ENCODE results near the gene ZNF280A.

Gene ZNF280A, protein sequence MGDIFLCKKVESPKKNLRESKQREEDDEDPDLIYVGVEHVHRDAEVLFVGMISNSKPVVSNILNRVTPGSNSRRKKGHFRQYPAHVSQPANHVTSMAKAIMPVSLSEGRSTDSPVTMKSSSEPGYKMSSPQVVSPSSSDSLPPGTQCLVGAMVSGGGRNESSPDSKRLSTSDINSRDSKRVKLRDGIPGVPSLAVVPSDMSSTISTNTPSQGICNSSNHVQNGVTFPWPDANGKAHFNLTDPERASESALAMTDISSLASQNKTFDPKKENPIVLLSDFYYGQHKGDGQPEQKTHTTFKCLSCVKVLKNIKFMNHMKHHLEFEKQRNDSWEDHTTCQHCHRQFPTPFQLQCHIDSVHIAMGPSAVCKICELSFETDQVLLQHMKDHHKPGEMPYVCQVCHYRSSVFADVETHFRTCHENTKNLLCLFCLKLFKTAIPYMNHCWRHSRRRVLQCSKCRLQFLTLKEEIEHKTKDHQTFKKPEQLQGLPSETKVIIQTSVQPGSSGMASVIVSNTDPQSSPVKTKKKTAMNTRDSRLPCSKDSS

DNA sequence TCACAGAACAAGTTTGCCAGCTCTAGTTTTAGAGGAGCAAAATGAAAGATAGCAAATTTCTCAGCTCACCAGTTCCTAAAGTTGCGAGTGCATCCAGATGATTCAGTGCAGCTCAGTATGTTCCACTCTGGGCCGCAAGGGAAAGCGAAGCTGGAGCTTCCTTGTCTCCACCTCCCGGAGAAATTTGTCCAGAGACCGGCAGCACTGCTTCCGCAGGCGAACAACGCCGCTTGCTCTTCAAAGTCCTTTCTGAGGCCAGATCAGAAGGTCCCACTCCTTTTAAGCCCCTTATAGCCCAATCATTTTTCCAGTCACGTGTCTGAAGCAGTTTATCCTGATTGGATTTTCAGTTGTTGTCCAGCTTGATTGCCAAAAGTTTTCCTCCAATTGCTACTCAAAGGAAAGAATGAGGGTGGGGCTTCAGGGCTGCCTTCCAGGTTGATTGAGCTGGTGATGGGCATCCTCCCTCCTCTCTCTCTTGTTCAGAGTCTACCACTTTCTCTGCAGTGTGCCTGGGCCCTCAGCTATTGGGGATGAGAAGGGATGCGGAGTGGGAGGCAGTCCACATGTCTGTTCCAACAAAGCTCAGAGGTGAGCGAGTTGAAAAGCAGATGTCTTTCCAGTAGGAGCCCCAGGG is at the start of gene ZNF280A:
TSS of gene ZNF280A (minus strand) at position 251 of the 637 bp plus-strand sequence. CDS start 4,640 bp downstream, outside the sequence.
- no peak for DNase-seq (ENCODE audit: low read depth)

DNA sequence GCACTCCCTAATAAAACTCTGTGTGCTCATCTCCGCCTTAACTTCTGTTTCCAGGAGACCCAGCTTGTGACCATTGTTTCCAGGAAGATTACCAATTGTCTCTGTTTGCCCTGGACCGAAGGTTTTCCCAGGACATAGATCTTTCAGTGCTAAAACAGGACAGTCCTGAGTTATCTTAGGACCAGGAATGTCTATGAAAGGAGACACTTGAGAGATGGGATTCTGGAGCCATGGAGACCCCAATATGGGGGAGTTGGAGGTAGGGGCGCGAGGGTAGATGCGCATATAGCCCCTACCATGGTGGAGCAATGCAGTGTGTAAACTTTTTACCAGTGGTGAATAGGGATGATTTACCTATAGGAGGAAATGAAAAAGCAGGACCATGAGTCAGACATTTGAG is 49.1 kb upstream of the ZNF280A start:
- no peak for DNase-seq (ENCODE audit: low read depth)

DNA sequence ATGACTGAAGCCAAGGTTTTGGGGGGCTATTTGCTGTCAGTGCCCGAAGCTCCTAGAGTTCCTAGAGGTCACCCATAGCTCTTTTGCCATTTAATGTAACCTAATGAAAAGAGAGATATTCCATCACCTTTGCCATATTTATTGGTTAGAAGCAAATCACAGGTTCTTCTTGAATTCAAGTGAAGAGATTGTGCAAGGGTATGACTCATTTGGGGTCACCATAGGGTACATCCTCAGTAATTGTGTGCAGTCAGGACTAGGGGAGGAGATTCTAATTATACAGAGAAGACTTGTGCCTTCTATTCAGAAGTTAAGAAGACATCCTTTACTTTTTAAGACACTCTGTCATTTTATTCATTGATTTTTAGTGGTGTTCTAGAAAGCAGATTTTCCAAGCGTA is 45.9 kb upstream of the ZNF280A start:
- DNase-seq (ENCODE audit: low read depth), result peak; percentile 17

DNA sequence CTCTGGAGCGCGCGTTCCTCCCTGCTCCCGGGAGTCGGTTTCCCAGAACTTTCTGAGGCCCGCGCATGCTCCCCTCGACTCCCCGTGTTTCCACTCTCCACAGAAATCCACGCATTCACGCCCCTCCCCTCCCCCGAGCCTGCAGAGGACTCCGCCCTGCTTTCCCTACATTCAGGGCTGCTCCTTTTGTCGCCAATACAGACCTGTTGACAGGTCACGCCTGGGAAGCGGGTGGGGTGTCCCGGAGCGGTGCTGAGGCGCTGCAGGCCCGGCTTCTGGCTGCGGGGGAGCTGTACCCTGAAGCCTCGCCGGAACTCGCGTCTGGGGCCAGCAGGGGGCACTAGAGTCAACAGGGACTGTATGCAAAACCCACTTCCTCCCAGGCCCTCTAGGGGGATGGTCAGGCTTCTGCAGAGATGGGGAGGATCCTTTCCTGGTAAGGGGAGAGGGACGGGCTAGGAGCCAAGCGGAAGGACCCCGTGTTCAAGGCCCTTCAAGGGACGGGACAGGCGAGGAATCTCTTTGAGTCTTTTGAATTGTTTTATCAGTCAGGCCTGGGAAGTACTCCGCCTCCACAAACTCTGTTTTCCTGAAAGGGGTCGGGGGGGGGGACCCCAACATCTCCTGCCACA is 39.0 kb upstream of the ZNF280A start, which contains the start of gene PRAME:
TSS of gene PRAME (minus strand) at position 294 of the 632 bp plus-strand sequence. CDS start 2,433 bp downstream, outside the sequence.
- DNase-seq (ENCODE audit: low read depth), result no peak

DNA sequence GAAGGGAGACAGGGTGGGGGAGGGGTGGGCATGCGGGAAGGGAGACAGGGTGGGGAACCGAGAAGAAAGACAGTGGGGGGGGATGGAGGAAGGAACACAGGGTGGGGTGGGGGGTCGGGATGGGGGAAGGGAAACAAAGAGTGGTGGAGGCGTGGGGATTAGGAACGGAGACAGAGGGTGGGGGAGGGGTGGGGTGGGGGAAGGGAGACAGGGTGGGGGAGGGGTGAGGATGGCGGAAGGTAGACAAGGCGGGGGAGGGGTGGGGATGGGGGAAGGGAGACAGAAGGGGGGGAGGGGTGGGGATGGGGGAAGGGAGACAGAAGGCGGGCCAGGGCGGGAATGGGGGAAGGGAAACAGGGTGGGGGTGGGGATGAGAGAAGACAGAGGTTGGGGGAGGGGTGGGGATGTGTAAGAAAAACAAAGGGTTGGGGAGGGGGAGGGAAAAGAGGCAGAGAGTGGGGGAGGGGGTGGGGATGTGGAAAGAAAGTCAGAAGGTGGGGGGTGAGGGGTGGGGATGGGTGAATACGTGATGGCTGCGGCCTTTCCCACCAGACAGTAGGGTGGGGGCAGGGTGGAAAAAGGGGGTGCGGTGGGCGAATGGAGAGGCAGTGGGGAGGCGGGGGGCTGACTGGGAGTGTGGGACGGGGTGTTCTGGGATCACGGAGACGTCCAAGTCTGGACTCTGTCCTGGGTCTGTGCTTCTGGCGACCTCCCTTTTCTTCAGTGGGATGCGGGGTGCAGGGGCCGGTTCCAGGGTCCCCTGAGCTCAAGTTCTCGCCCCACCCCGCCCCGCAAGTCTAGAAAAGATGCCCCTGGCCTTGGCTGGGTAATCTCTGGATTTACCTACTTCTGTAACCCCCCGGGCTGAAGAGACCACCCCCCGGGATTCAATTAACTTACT is 38.3 kb upstream of the ZNF280A start:
- DNase-seq (ENCODE audit: low read depth), result no peak

DNA sequence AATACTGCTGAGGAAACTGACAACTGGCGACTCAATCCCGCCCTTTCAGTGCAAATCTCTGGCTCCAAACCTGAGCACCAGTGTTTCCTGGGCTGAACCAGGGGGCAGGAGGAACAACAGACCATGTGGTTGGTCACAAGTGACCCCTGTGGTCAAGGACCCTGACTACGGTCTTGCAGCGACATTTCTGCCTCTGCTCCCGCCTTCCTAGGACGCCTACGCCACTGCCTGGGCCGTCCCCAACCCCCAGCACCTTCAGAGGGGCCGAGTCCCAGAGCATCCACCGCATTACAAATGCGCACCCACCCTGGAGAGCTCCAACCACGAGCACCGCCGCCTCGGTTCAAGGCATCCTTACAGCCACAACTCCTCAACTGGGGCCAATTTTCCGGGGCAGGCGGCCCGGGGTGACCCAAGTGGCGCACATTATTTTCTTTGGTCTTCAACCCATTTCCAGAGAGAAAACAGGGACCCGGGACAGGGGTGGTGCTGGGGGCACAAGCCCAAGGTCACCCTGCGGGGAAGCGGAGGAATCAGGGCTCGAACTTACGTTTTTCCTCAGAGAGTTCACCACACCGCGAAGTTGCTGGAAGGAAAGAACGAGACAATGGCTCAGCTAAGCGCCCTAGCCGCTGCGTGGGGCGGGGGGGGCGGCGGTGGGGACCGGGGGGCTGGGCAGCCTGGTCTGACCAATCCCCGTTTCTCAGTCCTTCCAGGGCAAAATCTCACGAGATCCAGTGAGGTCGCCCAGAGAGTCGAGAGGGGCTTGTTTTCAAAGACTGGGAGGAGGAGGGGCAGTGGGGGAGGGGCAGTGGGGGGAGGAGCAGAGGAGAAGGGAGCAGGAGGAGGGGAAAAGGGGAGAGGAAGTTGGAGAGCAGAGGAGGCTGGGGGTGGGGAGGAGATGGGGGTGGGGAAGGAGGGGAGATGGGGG is 37.2 kb upstream of the ZNF280A start:
- DNase-seq (ENCODE audit: low read depth), result no peak

DNA sequence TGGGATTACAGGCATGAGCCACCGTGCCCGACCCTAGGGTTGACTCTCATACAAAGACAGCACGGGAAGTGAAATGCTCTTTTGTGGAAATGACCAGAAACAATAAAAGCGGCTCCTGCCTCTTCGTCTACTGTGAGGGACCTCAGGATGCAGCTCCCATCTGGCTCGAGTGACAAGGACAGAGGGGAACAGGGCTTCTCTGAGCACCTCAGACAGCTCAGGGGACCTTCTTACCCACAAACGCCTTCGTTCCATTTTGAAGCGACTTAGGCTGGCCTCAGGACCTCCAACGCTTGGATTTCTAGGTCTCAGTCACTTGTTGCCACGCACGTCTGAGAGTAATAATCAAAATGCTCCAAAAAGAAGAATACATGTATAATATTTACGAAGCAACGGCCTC is 36.5 kb upstream of the ZNF280A start:
- no peak for DNase-seq (ENCODE audit: low read depth)

DNA sequence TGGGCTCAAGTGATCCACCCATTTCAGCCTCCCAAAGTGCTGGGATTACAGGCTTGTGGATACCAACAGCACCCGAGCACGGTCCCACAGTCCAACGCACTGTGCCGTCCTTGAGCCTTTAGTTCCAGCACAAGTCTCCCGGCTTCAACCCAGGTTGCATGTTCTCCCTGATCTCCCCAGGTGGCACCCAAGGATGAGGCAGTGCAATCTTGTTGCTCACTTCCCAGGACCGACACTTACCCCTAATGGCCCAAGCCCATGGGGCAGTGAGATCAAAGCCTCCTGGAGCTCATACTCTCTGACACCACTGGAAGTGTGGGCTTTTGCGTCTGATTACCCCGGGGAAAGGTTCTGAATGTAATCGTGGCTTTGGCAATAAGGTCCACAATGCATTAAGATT is 35.5 kb upstream of the ZNF280A start:
- no peak for DNase-seq (ENCODE audit: low read depth)

DNA sequence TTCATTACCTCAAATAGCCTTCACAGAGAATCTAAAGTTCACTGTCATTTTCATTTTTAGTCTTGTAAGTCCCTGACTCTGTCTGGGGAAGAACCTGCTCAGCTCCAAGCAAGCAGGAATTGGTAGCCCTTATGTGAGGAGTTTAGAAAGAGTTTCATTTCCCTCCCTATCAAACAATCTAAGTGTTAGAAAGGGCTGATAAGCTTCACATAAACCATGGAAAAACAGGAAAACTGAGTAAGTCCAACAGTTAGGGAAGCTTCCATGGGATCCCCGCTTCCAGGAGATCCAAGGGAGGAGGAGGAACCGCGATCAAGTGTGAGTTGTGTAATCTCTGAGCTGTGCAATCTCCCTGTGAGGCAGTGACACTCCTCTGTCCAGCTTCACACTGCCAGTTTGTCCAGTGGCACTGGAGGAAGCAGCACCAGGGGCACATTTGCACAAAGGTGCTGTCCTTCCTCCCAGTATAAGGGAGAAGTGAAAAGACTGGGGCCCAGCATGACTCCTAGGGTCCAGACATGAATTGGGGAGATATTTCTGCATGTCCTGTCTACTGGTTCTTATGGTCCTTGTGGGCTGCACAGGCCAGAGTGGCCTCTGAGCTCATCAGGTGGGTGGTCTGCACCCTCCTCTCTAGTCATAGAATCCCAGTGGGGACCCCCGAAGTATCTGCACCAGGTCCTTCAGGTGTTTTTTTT is 34.7 kb upstream of the ZNF280A start:
- no peak for DNase-seq (ENCODE audit: low read depth)

DNA sequence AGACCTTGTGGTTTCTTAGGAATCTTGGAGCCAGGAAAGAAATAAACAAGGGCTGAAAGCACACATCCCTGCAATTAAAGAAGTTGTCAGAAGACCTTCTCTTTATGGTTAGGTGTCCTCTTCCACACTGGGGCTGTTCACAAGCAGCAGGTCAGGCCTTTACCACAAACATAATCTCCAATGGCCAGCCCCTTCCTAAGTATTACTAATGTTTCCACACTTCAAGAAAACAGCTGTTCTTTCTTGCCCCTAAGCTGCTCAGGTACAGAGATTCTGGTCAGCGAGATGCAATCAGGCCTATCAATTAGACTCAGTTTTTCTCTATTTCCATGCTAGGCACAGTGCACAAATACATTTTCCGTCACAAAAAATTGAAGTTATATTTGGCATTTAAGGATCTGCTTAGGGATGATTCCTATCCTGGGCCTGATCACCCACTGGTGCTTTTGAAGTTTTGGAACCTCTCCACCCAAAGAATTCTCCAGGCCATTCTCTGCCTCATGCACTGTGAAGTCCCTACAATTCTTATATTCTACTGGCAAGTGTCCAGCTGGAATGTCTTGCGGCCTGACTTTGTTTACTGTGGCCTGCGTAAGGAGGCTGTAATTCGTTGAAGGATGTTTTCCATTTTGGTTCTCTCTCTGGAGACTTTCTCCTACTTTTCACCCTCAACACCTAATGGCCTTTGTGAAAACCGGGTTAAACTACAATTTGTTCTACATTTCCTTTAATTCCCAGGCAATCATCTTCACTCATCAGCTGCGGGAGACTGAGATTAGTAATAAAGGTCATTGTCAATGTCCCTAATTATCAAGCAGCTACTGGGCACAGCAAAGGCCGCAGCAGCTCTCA is 33.9 kb upstream of the ZNF280A start:
- no peak for DNase-seq (ENCODE audit: low read depth)

DNA sequence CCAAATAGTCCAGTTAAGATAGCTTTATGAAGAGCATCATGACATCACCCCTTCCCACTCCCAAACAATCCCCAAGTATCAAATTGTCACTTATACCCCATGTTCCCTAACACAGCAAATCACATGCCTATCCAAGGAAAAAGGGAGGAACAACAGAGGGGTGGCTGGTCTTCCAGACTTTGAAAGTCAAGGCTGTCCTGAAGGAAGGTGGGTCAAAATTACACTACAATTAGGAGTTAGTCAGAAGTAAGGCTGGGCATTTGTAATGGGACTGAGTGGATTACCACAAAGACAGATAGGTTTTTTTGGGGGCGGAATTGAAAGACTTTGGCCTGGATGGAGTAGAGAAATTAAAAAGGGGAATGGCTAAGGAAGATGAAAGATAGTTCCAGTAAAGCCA is 33.1 kb upstream of the ZNF280A start:
- no peak for DNase-seq (ENCODE audit: low read depth)

DNA sequence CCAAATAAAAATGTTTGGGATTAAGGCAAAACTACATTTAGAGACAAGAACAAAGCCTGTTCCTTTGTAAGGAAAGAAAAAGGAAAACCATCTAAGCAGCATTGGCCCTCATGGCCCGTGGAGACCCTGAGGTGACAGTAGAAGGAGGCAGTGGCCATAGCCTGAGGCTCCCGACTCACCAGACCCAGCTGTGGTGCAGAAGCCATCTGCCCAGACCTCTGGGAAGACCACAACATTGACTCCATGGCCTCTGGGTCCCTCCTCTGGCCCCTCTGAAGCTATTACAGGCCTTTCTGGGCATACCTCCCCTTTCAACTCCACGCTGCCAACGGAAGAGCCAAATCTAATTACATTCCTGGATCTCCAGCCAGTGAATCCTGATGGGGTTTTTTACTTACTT is 32.6 kb upstream of the ZNF280A start:
- DNase-seq (ENCODE audit: low read depth), result no peak

DNA sequence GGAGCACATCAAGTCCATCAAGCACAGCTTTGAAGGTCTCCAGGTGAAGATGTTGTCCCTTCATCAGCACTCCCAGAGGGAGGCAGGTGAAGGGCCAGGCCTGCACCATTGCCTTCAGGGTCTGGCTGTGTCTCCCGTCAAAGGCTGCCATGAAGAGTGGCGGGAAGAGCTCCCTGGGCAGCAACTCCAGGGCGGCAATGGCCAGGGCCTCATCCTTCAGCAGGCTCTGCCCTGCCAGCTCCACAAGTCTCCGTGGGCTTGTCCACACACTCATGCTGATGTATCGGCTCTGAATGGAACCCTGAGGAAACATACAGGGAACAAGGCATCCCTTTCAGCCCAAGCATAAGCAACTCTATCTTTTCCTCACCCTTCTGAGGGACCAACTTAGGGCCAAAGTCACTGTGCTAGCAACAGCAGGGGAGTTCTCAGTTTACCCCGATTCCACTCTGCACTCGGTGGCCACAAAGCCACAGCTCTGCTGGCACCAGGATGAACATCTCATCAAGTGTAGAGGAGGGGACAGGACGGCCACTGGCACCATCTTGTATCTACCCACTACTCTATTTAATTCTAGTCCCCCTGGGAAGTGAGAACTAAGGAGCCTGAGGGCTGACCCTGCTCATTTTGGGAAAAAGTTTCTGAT is 30.8 kb upstream of the ZNF280A start:
- DNase-seq (ENCODE audit: low read depth), result no peak

DNA sequence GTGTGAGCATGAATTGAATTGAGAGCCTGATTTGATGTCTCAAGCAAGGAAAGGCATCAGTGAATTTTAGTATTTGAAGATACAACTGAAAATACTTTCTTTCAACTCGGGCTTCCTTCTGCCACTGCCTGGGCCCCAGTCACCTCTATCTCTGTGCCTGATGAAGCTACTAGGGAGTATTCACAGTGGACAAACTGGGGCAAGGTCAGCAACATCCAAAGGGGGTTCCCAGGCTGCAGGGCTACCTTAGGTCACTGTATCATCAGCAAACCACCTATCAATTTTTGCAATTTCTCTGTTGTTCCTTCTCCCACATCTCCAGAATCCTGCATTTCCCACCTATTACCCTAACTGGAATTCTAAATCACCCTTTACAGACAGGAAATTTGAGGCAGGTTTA is 28.8 kb upstream of the ZNF280A start:
- no peak for DNase-seq (ENCODE audit: low read depth)

DNA sequence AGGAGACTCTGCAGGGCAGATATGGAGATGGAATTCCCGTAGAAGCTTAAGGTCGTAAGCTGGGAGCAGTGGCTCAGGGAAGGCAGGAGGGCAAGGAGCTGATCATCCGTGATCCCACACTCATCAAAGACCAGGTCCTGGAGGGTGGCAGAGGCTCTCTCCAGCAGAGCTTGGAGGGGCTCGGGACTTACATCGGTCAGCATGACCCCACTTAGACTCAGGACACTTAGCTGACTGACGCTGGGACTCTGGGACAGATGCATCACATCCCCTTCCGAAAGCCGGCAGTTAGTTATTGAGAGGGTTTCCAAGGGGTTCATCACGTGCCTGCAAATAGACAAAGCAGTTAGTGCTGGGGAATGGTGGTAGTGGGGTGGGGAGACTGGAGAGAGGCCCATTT is 28.2 kb upstream of the ZNF280A start:
- no peak for DNase-seq (ENCODE audit: low read depth)

DNA sequence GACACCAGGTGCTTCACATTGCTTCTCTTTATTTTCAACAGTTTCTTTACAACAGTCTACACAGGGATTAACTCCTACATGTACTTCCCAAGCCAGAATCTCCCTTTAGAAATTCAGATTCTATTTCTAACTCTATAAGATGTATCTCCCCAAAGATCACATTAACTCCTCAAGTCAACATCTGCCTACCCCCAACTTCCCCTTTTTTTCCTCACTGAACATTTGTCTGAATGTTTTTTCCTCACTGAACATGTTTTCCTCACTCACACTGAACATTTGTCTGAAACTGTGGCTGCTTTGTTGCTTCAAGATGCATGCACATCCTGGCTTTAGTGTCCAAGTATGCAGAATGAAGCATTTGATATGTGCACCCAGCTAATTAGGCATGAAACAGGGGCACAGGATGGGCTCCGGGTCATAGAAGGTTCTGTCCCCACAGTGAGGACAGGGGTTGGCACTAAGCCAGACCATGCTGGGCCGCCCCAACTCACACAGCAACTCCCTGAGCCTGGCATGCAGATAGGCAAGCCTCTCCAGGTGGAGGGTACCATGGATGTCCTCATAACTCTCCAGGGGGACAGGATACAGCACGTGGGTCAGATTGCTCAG is 27.7 kb upstream of the ZNF280A start:
- DNase-seq (ENCODE audit: low read depth), result no peak

DNA sequence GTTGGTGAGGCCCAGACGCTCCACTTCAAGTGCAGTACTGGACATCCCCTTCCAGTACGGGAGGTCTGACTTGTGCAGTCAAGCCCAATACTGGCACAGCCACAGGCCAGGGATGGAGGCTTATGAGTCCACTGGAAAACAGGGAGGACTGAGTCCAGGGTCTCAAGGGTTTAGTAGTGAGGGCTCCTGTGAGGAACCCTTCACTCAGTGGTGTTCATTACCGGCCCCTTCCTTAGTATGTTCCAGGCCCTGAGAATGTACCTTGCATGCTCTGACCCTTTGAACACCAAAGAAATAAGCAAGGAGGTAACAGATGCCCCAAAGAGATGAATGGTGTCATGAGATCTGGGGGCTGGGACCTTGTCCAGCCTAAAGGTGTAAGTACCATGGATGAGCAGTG is 27.2 kb upstream of the ZNF280A start:
- no peak for DNase-seq (ENCODE audit: low read depth)

DNA sequence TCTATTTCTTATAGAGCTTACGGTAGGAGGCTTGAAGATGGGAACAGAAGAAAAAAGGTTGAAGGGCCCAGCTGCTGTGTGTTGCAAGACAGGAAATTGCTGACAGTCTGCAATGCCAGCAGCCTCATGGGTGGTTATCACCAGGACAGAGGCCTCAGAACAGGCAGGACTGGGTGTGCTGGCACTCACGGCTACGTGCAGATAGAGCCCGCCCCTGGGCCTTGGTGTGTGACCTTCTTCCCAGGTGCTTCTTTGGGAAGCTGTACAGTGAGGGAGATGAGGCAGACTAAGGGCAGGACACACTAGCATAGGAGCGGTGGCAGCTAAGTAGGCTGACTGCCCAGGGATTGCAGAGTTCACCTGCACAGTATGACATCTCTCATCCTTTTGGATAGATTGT is 26.4 kb upstream of the ZNF280A start:
- DNase-seq (ENCODE audit: low read depth), result no peak
